Transverse colon (tissue), 3 donors: Measurements from ENCODE around the gene AHCTF1.

Experiments used
- EP300 ChIP-seq: sonication (generic); formaldehyde crosslinking; IDR thresholded peaks from one replicate; pipeline ENCODE4 v1.6.1; 2017; ENCODE audit warnings: antibody characterized with exemption, low read depth
- POLR2A ChIP-seq: fragments of 450-650 bp; IDR thresholded peaks from one replicate; pipeline ENCODE4 v1.6.1; 2016; ENCODE audit warnings: antibody characterized with exemption, mild to moderate bottlenecking, moderate library complexity
- TF ChIP-seq, protein P1 (sequence below), 5 experiments: fragments of 200-600 bp in 3 of 5; fragments of 450-650 bp in 2 of 5; sonication (generic) in 3 of 5; IDR thresholded peaks; 1 replicate in 2 of 5; 2 replicates in 3 of 5; pipeline ENCODE4 v1.5.1; 2016 to 2017; ENCODE audit warnings: antibody characterized with exemption in 5 of 5, inconsistent platforms in 3 of 5, mild to moderate bottlenecking in 2 of 5, moderate library complexity in 1 of 5

DNA sequence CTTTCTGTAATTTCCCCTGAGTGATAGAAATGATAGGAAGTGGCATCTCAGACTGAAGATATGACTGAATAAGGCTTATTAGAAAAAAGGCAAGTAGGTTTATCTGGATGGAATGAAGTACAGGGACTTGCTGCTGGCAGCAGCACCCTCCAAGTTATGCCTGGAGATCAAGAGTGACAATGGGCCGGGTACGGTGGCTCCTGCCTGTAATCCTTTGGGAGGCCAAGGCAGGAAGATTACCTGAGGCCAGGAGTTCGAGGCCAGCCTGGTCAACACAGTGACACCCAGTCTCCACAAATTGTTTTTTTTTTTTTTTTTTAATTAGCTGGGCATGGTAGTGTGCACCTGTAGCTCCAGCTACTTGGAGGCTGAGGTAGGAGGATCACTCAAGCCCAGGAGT, 119.8 kb downstream of the AHCTF1 start:
- TF ChIP-seq EP300 (no peak), POLR2A (no peak)
- TF ChIP-seq, protein P1, sequence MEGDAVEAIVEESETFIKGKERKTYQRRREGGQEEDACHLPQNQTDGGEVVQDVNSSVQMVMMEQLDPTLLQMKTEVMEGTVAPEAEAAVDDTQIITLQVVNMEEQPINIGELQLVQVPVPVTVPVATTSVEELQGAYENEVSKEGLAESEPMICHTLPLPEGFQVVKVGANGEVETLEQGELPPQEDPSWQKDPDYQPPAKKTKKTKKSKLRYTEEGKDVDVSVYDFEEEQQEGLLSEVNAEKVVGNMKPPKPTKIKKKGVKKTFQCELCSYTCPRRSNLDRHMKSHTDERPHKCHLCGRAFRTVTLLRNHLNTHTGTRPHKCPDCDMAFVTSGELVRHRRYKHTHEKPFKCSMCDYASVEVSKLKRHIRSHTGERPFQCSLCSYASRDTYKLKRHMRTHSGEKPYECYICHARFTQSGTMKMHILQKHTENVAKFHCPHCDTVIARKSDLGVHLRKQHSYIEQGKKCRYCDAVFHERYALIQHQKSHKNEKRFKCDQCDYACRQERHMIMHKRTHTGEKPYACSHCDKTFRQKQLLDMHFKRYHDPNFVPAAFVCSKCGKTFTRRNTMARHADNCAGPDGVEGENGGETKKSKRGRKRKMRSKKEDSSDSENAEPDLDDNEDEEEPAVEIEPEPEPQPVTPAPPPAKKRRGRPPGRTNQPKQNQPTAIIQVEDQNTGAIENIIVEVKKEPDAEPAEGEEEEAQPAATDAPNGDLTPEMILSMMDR (IDR thresholded peaks at IDR 0.05), result no peak
